Lung (tissue), 12 donors: Measurements from ENCODE around the gene TBX5. TPM values are rescaled to one million over a fixed set of nuclear protein-coding genes. Genes with fewer than 3 reads are reported as not detected.

Experiments
- ATAC-seq: fragments of 200-7000 bp; cut with Tn5 transposase; one replicate; pipeline ENCODE4 v1.9.1; 2020; ENCODE audit warnings: moderate number of reproducible peaks; ENCODE audit not compliant: insufficient read depth, low FRiP score
- DNase-seq, 3 donors: peaks; one replicate each; pipeline ENCODE4 v3.0.0-alpha.2; 2013 to 2017
- H3K27ac ChIP-seq, 2 donors: one replicate each; pipeline ENCODE4 v1.5.1; 2013; ENCODE audit warnings: mild to moderate bottlenecking in 2 of 2, moderate library complexity in 2 of 2, control low read depth in 1 of 2, inconsistent platforms in 1 of 2, low read depth in 1 of 2, low read length in 1 of 2
- H3K27me3 ChIP-seq, 3 donors: one replicate each; pipeline ENCODE4 v1.5.1; 2013; ENCODE audit warnings: low read length in 2 of 3; ENCODE audit not compliant: control insufficient read depth in 3 of 3, insufficient read depth in 3 of 3
- H3K36me3 ChIP-seq, 4 donors: one replicate each; pipeline ENCODE4 v1.5.1; 2013; ENCODE audit warnings: low read length in 4 of 4, mild to moderate bottlenecking in 1 of 4, moderate library complexity in 1 of 4; ENCODE audit not compliant: control insufficient read depth in 4 of 4, insufficient read depth in 4 of 4
- H3K4me1 ChIP-seq, 5 donors: one replicate each; pipeline ENCODE4 v1.5.1; 2013; ENCODE audit warnings: low read length in 5 of 5, mild to moderate bottlenecking in 2 of 5, moderate library complexity in 1 of 5; ENCODE audit not compliant: control insufficient read depth in 5 of 5, insufficient read depth in 5 of 5
- H3K4me3 ChIP-seq: one replicate; pipeline ENCODE4 v1.5.1; 2013; ENCODE audit warnings: mild to moderate bottlenecking, control low read depth, moderate library complexity
- H3K9ac ChIP-seq, 2 donors: one replicate each; pipeline ENCODE4 v1.5.1; 2013; ENCODE audit warnings: low read length in 2 of 2, control low read depth in 1 of 2; ENCODE audit not compliant: insufficient read depth in 1 of 2
- H3K9me3 ChIP-seq, 4 donors: one replicate each; pipeline ENCODE4 v1.5.1; 2013; ENCODE audit warnings: low read length in 3 of 4, mild to moderate bottlenecking in 1 of 4, moderate library complexity in 1 of 4; ENCODE audit not compliant: control insufficient read depth in 4 of 4, insufficient read depth in 3 of 4
- whole genome bisulfite sequencing, 2 donors: extraction: QIAGEN DNeasy Blood & Tissue Kit; methylation state at CpG; one replicate each; pipeline ENCODE4 v1.1.7; 2013; 5-methylcytosine and 5-hydroxymethylcytosine counted together
- polyA plus RNA-seq, 2 donors: library from polyadenylated mRNA; stranded (reverse); fragments of 200-250 nt; gene quantifications; one replicate each; pipeline ENCODE4 v1.2.1, GENCODE V29; 2013
- total RNA-seq, 2 donors: library from RNA; depleted of rRNA in 1 of 2; stranded (reverse); fragments of >200 nt in 1 of 2; gene quantifications; one replicate each; pipeline ENCODE4 v1.2.1, GENCODE V29; 2014 to 2021
- TF ChIP-seq, protein P1 (sequence below): IDR thresholded peaks from 2 replicates; pipeline ENCODE4 v1.5.1; 2012; ENCODE audit warnings: mild to moderate bottlenecking; ENCODE audit errors: control extremely low read depth, extremely low read depth
- donor health status: control.
- donor health status: control.
- donor health status: Bipolar disorder and iron deficiency.
- donor health status: healthy.
- donor health status: DM: yes; HTN: yes; CAD: no.

The TBX5 gene
- total and polyA plus RNA-seq, 4 donors = 5.6 to 39.7 (median 13.9) TPM

DNA sequence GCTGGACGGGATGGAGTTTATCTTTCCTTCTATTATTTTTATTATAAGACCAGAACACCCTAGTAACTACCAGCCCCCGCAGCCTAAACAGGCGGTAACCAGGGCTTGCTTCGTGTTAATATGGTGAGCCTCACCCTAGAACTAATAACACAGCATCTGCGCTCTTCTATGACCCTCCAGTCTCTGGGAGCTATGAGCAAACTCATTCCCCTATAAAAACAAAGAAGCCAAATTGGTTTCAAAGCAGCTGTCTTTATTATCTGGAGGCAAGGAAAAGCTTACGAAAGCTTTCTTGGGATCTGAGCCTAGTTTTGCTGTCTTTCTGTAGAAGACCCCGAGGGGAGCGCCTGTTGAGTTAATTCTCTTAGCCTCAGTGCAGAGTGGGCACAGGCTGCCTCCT lies 85.0 kb downstream of the TBX5 start:
- H3K4me1 ChIP-seq = peaks cover 0 to 3% (median 0%) of the 10 kb centered on the region in 5 donors
- H3K9me3 ChIP-seq = no peaks in the 10 kb centered on the region
- no peaks in the 10 kb centered on the region for H3K27me3 ChIP-seq
- H3K4me3 ChIP-seq = no peak overlapping the region
- no peak for ATAC-seq
- 85 to 87% methylated on average over 8 of the region's 8 CpGs for WGBS, 2 donors
- H3K27ac ChIP-seq = no peak overlapping the region
- no peaks in the 10 kb centered on the region for H3K36me3 ChIP-seq
- peak in 1 of 3 donors; percentile 61 for DNase-seq
- no peak overlapping the region for H3K9ac ChIP-seq
- TF ChIP-seq, protein P1, sequence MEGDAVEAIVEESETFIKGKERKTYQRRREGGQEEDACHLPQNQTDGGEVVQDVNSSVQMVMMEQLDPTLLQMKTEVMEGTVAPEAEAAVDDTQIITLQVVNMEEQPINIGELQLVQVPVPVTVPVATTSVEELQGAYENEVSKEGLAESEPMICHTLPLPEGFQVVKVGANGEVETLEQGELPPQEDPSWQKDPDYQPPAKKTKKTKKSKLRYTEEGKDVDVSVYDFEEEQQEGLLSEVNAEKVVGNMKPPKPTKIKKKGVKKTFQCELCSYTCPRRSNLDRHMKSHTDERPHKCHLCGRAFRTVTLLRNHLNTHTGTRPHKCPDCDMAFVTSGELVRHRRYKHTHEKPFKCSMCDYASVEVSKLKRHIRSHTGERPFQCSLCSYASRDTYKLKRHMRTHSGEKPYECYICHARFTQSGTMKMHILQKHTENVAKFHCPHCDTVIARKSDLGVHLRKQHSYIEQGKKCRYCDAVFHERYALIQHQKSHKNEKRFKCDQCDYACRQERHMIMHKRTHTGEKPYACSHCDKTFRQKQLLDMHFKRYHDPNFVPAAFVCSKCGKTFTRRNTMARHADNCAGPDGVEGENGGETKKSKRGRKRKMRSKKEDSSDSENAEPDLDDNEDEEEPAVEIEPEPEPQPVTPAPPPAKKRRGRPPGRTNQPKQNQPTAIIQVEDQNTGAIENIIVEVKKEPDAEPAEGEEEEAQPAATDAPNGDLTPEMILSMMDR = no peak

DNA sequence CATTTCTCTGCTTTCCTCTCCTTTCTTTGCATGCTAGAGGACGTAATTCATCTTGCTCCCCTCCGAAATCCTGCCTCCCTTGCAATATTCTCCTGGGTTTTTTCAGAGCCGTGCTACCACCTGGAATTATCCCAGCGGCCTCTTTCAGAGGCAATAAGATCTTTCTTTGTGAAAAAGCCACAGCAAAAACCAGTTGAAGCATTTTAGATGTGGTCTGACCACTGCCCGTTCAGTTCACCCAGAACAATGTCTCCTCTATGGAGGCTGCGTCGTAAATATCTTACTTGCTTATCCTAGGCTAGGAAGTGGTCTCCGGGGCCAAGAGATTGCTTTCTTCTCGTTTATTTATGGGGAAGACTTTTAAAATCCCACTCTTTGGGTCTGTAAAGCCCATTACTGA lies 85.8 kb downstream of the TBX5 start:
- Histone ChIP-seq H3K9me3 (no peaks in the 10 kb centered on the region), H3K4me3 (no peak overlapping the region), H3K27me3 (peaks cover 0 to 4% (median 0%) of the 10 kb centered on the region in 3 donors), H3K4me1 (peaks cover 0 to 5% (median 0%) of the 10 kb centered on the region in 5 donors), H3K27ac (no peak overlapping the region), H3K36me3 (no peaks in the 10 kb centered on the region), H3K9ac (no peak overlapping the region)
- 63 to 72% methylated on average over 9 of the region's 9 CpGs for WGBS, 2 donors
- DNase-seq = no peak
- TF ChIP-seq, protein P1 = no peak
- no peak for ATAC-seq

DNA sequence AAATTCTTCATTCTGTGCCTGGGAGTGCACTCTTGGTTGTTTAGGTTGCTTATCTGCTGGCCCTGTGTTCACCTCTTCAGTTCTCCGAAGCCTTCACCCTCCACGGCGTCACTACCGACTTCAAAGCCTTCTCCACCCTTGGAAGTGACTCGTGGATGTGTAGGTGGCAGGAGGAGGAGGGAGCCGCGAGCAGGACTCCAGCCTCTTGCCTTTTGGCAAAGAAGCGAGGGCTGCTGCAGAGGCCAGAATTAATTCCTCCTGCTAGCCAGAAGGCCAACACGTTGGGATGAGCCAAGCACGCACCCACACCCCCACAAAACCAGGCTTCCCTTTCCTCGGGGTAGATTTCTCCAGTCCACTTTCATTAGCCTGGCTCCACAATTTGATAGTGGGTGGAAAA lies 86.5 kb downstream of the TBX5 start:
- H3K9me3 ChIP-seq = no peaks in the 10 kb centered on the region
- TF ChIP-seq, protein P1 = no peak
- DNase-seq = peak in 1 of 3 donors; percentile 35
- no peak overlapping the region for H3K9ac ChIP-seq
- peaks cover 0 to 5% (median 0%) of the 10 kb centered on the region in 5 donors for H3K4me1 ChIP-seq
- WGBS, 2 donors = 35 to 47% methylated on average over 11 of the region's 11 CpGs
- no peak for ATAC-seq
- no peak overlapping the region for H3K27ac ChIP-seq
- peaks cover 0 to 7% (median 0%) of the 10 kb centered on the region in 3 donors for H3K27me3 ChIP-seq
- H3K4me3 ChIP-seq = no peak overlapping the region
- H3K36me3 ChIP-seq = no peaks in the 10 kb centered on the region

DNA sequence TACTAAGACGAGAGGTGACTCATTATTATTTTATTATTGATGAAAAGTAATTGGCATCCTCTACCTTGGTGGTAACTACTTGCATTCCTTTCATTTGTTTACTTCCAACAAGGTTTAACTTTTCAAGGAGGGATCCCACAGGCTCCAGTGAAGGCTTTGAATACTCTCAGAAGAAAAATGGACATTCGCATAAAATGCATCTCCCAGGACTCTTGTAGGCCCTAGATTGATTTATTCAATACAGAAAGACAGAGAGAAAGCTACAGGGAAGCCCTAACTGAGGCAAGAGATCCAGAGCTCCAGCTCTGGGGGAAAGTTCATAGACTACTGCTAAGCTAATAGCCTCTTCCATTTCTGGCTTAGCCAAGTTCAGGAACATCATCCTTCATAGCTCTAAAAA lies 87.0 kb downstream of the TBX5 start:
- DNase-seq = no peak
- Histone ChIP-seq H3K27me3 (peaks cover 0 to 7% (median 0%) of the 10 kb centered on the region in 3 donors), H3K9ac (no peak overlapping the region), H3K9me3 (no peaks in the 10 kb centered on the region), H3K4me1 (peaks cover 0 to 5% (median 0%) of the 10 kb centered on the region in 5 donors), H3K4me3 (no peak overlapping the region), H3K36me3 (no peaks in the 10 kb centered on the region), H3K27ac (no peak overlapping the region)
- no peak for ATAC-seq
- WGBS, 2 donors = 68 to 77% methylated on average over 2 of the region's 2 CpGs
- TF ChIP-seq, protein P1 = no peak
